Stimulated activated naive CD8-positive, alpha-beta T cell treated with anti-CD3 and anti-CD28 coated beads, Interleukin-15, Interleukin-2, amounts not matched to agents 100 ng/mL and 50 ng/mL, for 24 hours (primary cell): ENCODE measurements around the gene ZMYND8.
A peak's percentile ranks its signal among the peaks of the same experiment; 100 is the strongest.

Experiments
- H3K27ac Mint-ChIP-seq: one replicate; pipeline ENCODE4 v1.8.0; 2021; ENCODE audit warnings: mild to moderate bottlenecking, mixed read lengths
- H3K27me3 Mint-ChIP-seq: one replicate; pipeline ENCODE4 v1.8.0; 2021; ENCODE audit warnings: mixed read lengths
- H3K36me3 Mint-ChIP-seq: one replicate; pipeline ENCODE4 v1.8.0; 2021; ENCODE audit warnings: low read depth, mixed read lengths
- H3K4me1 Mint-ChIP-seq: one replicate; pipeline ENCODE4 v1.8.0; 2021; ENCODE audit warnings: low read depth, mixed read lengths
- H3K4me3 Mint-ChIP-seq: one replicate; pipeline ENCODE4 v1.8.0; 2021; ENCODE audit warnings: mild to moderate bottlenecking, mixed read lengths
- H3K9me3 Mint-ChIP-seq: one replicate; pipeline ENCODE4 v1.8.0; 2021; ENCODE audit warnings: mixed read lengths

The ZMYND8 gene

GRCh38 chr20:47334022-47334551, 22.4 kb downstream of the ZMYND8 start:
- peak overlapping the region; percentile 27 for H3K4me3 Mint-ChIP-seq

GRCh38 chr20:47332381-47333206, 23.9 kb downstream of the ZMYND8 start:
- H3K36me3 Mint-ChIP-seq, result peaks cover 48% of the 10 kb centered on the region
- no peaks in the 10 kb centered on the region for H3K9me3 Mint-ChIP-seq
- no peak overlapping the region for H3K27ac Mint-ChIP-seq
- no peaks in the 10 kb centered on the region for H3K27me3 Mint-ChIP-seq
- H3K4me3 Mint-ChIP-seq, result no peak overlapping the region
- peaks cover 61% of the 10 kb centered on the region for H3K4me1 Mint-ChIP-seq

More at GRCh38 chr20:47334022-47334551, 22.4 kb downstream of the ZMYND8 start:
- peak overlapping the region; percentile 52 for H3K27ac Mint-ChIP-seq
- H3K4me1 Mint-ChIP-seq, result peaks cover 63% of the 10 kb centered on the region
- peaks cover 49% of the 10 kb centered on the region for H3K36me3 Mint-ChIP-seq
- H3K9me3 Mint-ChIP-seq, result no peaks in the 10 kb centered on the region
- no peaks in the 10 kb centered on the region for H3K27me3 Mint-ChIP-seq

GRCh38 chr20:47330933-47331708, 25.4 kb downstream of the ZMYND8 start:
- Mint-ChIP-seq H3K9me3 (no peaks in the 10 kb centered on the region), H3K4me1 (peaks cover 58% of the 10 kb centered on the region), H3K36me3 (peaks cover 41% of the 10 kb centered on the region), H3K4me3 (peak overlapping the region; percentile 18), H3K27ac (peak overlapping the region; percentile 42), H3K27me3 (no peaks in the 10 kb centered on the region)

GRCh38 chr20:47330071-47330470, 26.4 kb downstream of the ZMYND8 start:
- Mint-ChIP-seq H3K27me3 (no peaks in the 10 kb centered on the region), H3K4me1 (peaks cover 51% of the 10 kb centered on the region), H3K27ac (no peak overlapping the region), H3K36me3 (peaks cover 43% of the 10 kb centered on the region), H3K4me3 (no peak overlapping the region), H3K9me3 (no peaks in the 10 kb centered on the region)

- no peak overlapping the region for H3K27ac Mint-ChIP-seq
Observed at GRCh38 chr20:47328129-47328528, 28.4 kb downstream of the ZMYND8 start.

GRCh38 chr20:47327711-47328110, 28.8 kb downstream of the ZMYND8 start:
- H3K27ac Mint-ChIP-seq, result no peak overlapping the region
- H3K4me1 Mint-ChIP-seq, result peaks cover 50% of the 10 kb centered on the region
- H3K36me3 Mint-ChIP-seq, result peaks cover 36% of the 10 kb centered on the region
- no peak overlapping the region for H3K4me3 Mint-ChIP-seq
- no peaks in the 10 kb centered on the region for H3K27me3 Mint-ChIP-seq
- no peaks in the 10 kb centered on the region for H3K9me3 Mint-ChIP-seq

More at GRCh38 chr20:47328129-47328528, 28.4 kb downstream of the ZMYND8 start:
- Mint-ChIP-seq H3K9me3 (no peaks in the 10 kb centered on the region), H3K27me3 (no peaks in the 10 kb centered on the region), H3K4me3 (no peak overlapping the region), H3K4me1 (peaks cover 54% of the 10 kb centered on the region), H3K36me3 (peaks cover 40% of the 10 kb centered on the region)

GRCh38 chr20:47326658-47327268, 29.7 kb downstream of the ZMYND8 start:
- H3K4me1 Mint-ChIP-seq, result peaks cover 40% of the 10 kb centered on the region
- peaks cover 28% of the 10 kb centered on the region for H3K36me3 Mint-ChIP-seq
- H3K27ac Mint-ChIP-seq, result no peak overlapping the region
- no peaks in the 10 kb centered on the region for H3K27me3 Mint-ChIP-seq
- H3K4me3 Mint-ChIP-seq, result no peak overlapping the region
- H3K9me3 Mint-ChIP-seq, result no peaks in the 10 kb centered on the region

- Mint-ChIP-seq H3K4me3 (no peak overlapping the region), H3K27me3 (no peaks in the 10 kb centered on the region), H3K4me1 (peaks cover 38% of the 10 kb centered on the region), H3K36me3 (peaks cover 17% of the 10 kb centered on the region), H3K9me3 (no peaks in the 10 kb centered on the region), H3K27ac (no peak overlapping the region)
Observed at GRCh38 chr20:47325242-47325641, 31.3 kb downstream of the ZMYND8 start.

GRCh38 chr20:47320990-47321805, 35.3 kb downstream of the ZMYND8 start:
- Mint-ChIP-seq H3K4me1 (peaks cover 65% of the 10 kb centered on the region), H3K36me3 (peaks cover 22% of the 10 kb centered on the region), H3K9me3 (no peaks in the 10 kb centered on the region), H3K4me3 (no peak overlapping the region), H3K27me3 (no peaks in the 10 kb centered on the region), H3K27ac (no peak overlapping the region)

GRCh38 chr20:47319517-47320252, 36.8 kb downstream of the ZMYND8 start:
- H3K4me1 Mint-ChIP-seq, result peaks cover 74% of the 10 kb centered on the region
- H3K4me3 Mint-ChIP-seq, result peak overlapping the region; percentile 54
- H3K9me3 Mint-ChIP-seq, result no peaks in the 10 kb centered on the region
- H3K27me3 Mint-ChIP-seq, result no peaks in the 10 kb centered on the region
- peaks cover 15% of the 10 kb centered on the region for H3K36me3 Mint-ChIP-seq
- H3K27ac Mint-ChIP-seq, result peak overlapping the region; percentile 95

GRCh38 chr20:47318586-47319516, 37.6 kb downstream of the ZMYND8 start:
- H3K9me3 Mint-ChIP-seq, result no peaks in the 10 kb centered on the region
- H3K36me3 Mint-ChIP-seq, result peaks cover 12% of the 10 kb centered on the region
- H3K4me3 Mint-ChIP-seq, result peak overlapping the region; percentile 54
- no peaks in the 10 kb centered on the region for H3K27me3 Mint-ChIP-seq
- peak overlapping the region; percentile 95 for H3K27ac Mint-ChIP-seq
- H3K4me1 Mint-ChIP-seq, result peaks cover 74% of the 10 kb centered on the region

- Mint-ChIP-seq H3K27me3 (no peaks in the 10 kb centered on the region), H3K27ac (peak overlapping the region; percentile 95), H3K4me1 (peaks cover 68% of the 10 kb centered on the region), H3K4me3 (peak overlapping the region; percentile 54), H3K9me3 (no peaks in the 10 kb centered on the region), H3K36me3 (peaks cover 12% of the 10 kb centered on the region)
Observed at GRCh38 chr20:47318027-47318585, 38.4 kb downstream of the ZMYND8 start.
